GM10248 (cell line): ENCODE results near the gene RASA3.

Experiments
- CTCF ChIA-PET: fragments of 300-600 bp; sonication (Branson Sonifier 250); formaldehyde crosslinking; extraction: SDS; loops from one replicate; lab custom pipeline; 2021; ENCODE audit warnings: antibody characterized with exemption; lab: Yijun Ruan, JAX
- POLR2A ChIA-PET: fragments of 350-650 bp; sonication (Branson Sonifier 250); formaldehyde crosslinking; extraction: SDS; loops from one replicate; lab custom pipeline; 2020; ENCODE audit warnings: antibody characterized with exemption; lab: Yijun Ruan, JAX
- DNase-seq: peaks from one replicate; pipeline ENCODE4 v3.0.0; 2012; ENCODE audit errors: extremely low spot score
- CTCF ChIP-seq: IDR thresholded peaks from 2 replicates; pipeline ENCODE4 v1.5.1; 2012; ENCODE audit warnings: mild to moderate bottlenecking, low read depth; ENCODE audit errors: extremely low read depth, missing control alignments, control extremely low read depth

The RASA3 gene

GRCh38 chr13:114074671-114075315 lies 57.6 kb downstream of the RASA3 start:
- no peak for DNase-seq
- ChIA-PET CTCF (no interaction called here), POLR2A (no interaction called here)
- no peak for TF ChIP-seq CTCF

GRCh38 chr13:114073881-114074612 lies 58.4 kb downstream of the RASA3 start:
- ChIA-PET POLR2A (no interaction called here), CTCF (no interaction called here)
- no peak for DNase-seq
- TF ChIP-seq CTCF = no peak

- POLR2A ChIA-PET = no interaction called here
- no peak for TF ChIP-seq CTCF
- no peak for DNase-seq
- CTCF ChIA-PET = interaction anchor here (1.1 to 1.3 kb wide), 2 partner anchors 10 to 21 kb away, joined by 4 read pairs; no protein-coding TSS in a partner anchor
Observed at GRCh38 chr13:114072421-114072820, 60.0 kb downstream of the RASA3 start.

DNA sequence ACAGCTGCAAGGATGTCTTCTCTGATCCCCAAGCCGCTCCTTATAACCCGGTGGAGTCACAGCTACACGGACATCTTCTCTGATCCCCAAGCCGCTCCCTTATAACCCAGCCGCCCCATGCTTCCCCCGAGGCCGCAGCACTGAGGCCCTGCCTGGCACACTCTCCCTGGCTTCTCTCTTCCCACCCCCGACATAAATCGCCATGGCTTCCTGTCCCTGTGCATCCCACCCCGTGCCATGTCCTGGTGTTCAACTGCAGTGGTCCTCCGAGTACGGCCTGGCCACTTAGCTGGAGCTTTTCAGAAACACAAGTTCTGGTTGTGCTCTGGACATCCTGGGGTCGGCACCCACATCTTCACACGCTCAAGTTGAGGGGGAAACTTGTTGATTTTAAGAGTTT lies 60.4 kb downstream of the RASA3 start:
- TF ChIP-seq CTCF = no peak
- DNase-seq = no peak
- ChIA-PET POLR2A (no interaction called here), CTCF (interaction anchor here (1.1 to 1.3 kb wide), 2 partner anchors 11 to 22 kb away, joined by 4 read pairs; no protein-coding TSS in a partner anchor)

GRCh38 chr13:114071410-114071809 lies 61.0 kb downstream of the RASA3 start:
- TF ChIP-seq CTCF = no peak
- DNase-seq = no peak
- POLR2A ChIA-PET = no interaction called here
- CTCF ChIA-PET = interaction anchor here (1.3 kb wide), 1 partner anchor 11 kb away, joined by 4 read pairs; no protein-coding TSS in a partner anchor

DNA sequence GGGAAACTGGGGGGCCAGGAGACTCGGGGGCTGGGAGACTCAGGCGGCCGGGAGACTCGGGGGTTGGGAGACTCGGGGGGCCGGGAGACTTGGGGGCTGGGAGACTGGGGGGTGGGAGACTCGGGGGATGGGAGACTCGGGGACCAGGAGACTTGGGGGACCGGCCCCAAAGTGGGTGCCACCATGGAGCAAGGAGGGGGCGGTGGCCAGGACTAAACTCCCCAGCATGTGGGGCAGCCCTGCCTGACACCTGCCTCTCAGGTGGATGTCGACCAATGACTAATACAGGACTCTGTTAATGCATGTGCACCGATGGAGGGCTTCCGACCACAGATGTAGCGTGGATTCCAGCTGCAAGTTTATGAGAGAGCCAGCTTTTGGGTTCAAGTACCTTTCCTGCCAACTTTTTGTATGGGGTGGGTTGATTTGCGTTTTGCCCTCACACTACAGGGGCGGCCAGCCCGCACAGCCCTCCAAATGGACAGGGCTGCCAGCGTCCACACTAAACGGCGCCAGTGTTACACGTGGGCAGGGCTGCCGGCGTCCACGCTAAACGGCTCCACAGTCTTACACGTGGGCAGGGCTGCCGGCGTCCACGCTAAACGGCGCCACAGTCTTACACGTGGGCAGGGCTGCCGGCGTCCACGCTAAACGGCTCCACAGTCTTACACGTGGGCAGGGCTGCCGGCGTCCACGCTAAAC lies 62.2 kb downstream of the RASA3 start:
- POLR2A ChIA-PET = no interaction called here
- no peak for DNase-seq
- no peak for TF ChIP-seq CTCF
- CTCF ChIA-PET = no interaction called here
